Measurements from ENCODE around the gene DDHD1.
"Not testable (repeated sequence)": the region's sequence is repeated elsewhere in the genome, so short reads cannot be mapped to it uniquely, and the experiment has no call there.

DDHD1 gene

GRCh38 chr14:53137568-53138203, 15.4 kb downstream of the DDHD1 start:
- H3K4me1 Mint-ChIP-seq, result peaks cover 19% of the 10 kb centered on the region
- peaks cover 14% of the 10 kb centered on the region for H3K9me3 Mint-ChIP-seq

GRCh38 chr14:53130491-53130890, 22.6 kb downstream of the DDHD1 start:
- H3K4me1 Mint-ChIP-seq, result peaks cover 21% of the 10 kb centered on the region
- not testable (repeated sequence) for H3K4me3 Mint-ChIP-seq; DNase-seq (ENCODE audit: low spot score in 2 of 2); H3K27ac Mint-ChIP-seq; H3K9me3 Mint-ChIP-seq; H3K36me3 Mint-ChIP-seq; ATAC-seq

More at GRCh38 chr14:53137568-53138203, 15.4 kb downstream of the DDHD1 start:
- no peak overlapping the region for H3K4me3 Mint-ChIP-seq
- peaks cover 23% of the 10 kb centered on the region for H3K36me3 Mint-ChIP-seq
- ATAC-seq (no peak), DNase-seq (ENCODE audit: low spot score in 2 of 2) (no peak)
- H3K27ac Mint-ChIP-seq, result no peak overlapping the region

GRCh38 chr14:53128303-53129028, 24.7 kb downstream of the DDHD1 start:
- H3K4me1 Mint-ChIP-seq, result peaks cover 27% of the 10 kb centered on the region
- no peaks in the 10 kb centered on the region for H3K9me3 Mint-ChIP-seq
- H3K4me3 Mint-ChIP-seq, result no peak overlapping the region
- no peak for DNase-seq (ENCODE audit: low spot score in 2 of 2)
- no peaks in the 10 kb centered on the region for H3K36me3 Mint-ChIP-seq
- ATAC-seq, result no peak
- peak overlapping the region; percentile 29 for H3K27ac Mint-ChIP-seq

- peaks cover 27% of the 10 kb centered on the region for H3K4me1 Mint-ChIP-seq
- H3K9me3 Mint-ChIP-seq, result no peaks in the 10 kb centered on the region
- no peak for ATAC-seq
- H3K4me3 Mint-ChIP-seq, result no peak overlapping the region
- no peak for DNase-seq (ENCODE audit: low spot score in 2 of 2)
- H3K36me3 Mint-ChIP-seq, result no peaks in the 10 kb centered on the region
- peak overlapping the region; percentile 29 for H3K27ac Mint-ChIP-seq
These were observed 25.3 kb downstream of the DDHD1 start for GRCh38 chr14:53127832-53128231.

GRCh38 chr14:53127151-53127550, 26.0 kb downstream of the DDHD1 start:
- Mint-ChIP-seq H3K4me3 (peak overlapping the region; percentile 41), H3K27ac (peak overlapping the region; percentile 60), H3K9me3 (no peaks in the 10 kb centered on the region), H3K36me3 (no peaks in the 10 kb centered on the region), H3K4me1 (peaks cover 30% of the 10 kb centered on the region)
- ATAC-seq (no peak), DNase-seq (ENCODE audit: low spot score in 2 of 2) (no peak)

GRCh38 chr14:53126731-53127130, 26.4 kb downstream of the DDHD1 start:
- peak overlapping the region; percentile 41 for H3K4me3 Mint-ChIP-seq
- DNase-seq (ENCODE audit: low spot score in 2 of 2) (no peak), ATAC-seq (no peak)
- peak overlapping the region; percentile 60 for H3K27ac Mint-ChIP-seq
- peaks cover 32% of the 10 kb centered on the region for H3K4me1 Mint-ChIP-seq
- no peaks in the 10 kb centered on the region for H3K9me3 Mint-ChIP-seq
- no peaks in the 10 kb centered on the region for H3K36me3 Mint-ChIP-seq

GRCh38 chr14:53124786-53125185, 28.3 kb downstream of the DDHD1 start:
- Mint-ChIP-seq H3K36me3 (no peaks in the 10 kb centered on the region), H3K4me1 (peaks cover 36% of the 10 kb centered on the region), H3K27ac (no peak overlapping the region), H3K4me3 (no peak overlapping the region), H3K9me3 (peaks cover 3% of the 10 kb centered on the region)
- DNase-seq (ENCODE audit: low spot score in 2 of 2), result no peak
- ATAC-seq, result no peak

- H3K27ac Mint-ChIP-seq; ATAC-seq; H3K9me3 Mint-ChIP-seq; DNase-seq (ENCODE audit: low spot score in 2 of 2); H3K36me3 Mint-ChIP-seq; H3K4me3 Mint-ChIP-seq: not testable (repeated sequence)
- peaks cover 49% of the 10 kb centered on the region for H3K4me1 Mint-ChIP-seq
These were observed 31.7 kb downstream of the DDHD1 start for GRCh38 chr14:53121419-53121818.

- not testable (repeated sequence) for H3K36me3 Mint-ChIP-seq; H3K9me3 Mint-ChIP-seq; DNase-seq (ENCODE audit: low spot score in 2 of 2); ATAC-seq; H3K27ac Mint-ChIP-seq; H3K4me3 Mint-ChIP-seq
- H3K4me1 Mint-ChIP-seq, result peaks cover 63% of the 10 kb centered on the region
These were observed 35.6 kb downstream of the DDHD1 start for GRCh38 chr14:53117479-53117878.

- no peak for ATAC-seq
- peaks cover 46% of the 10 kb centered on the region for H3K4me1 Mint-ChIP-seq
- no peak overlapping the region for H3K4me3 Mint-ChIP-seq
- no peaks in the 10 kb centered on the region for H3K36me3 Mint-ChIP-seq
- no peak for DNase-seq (ENCODE audit: low spot score in 2 of 2)
- H3K9me3 Mint-ChIP-seq, result no peaks in the 10 kb centered on the region
- H3K27ac Mint-ChIP-seq, result no peak overlapping the region
These were observed 39.1 kb downstream of the DDHD1 start for GRCh38 chr14:53113989-53114388.

- H3K4me1 Mint-ChIP-seq, result peaks cover 17% of the 10 kb centered on the region
- DNase-seq (ENCODE audit: low spot score in 2 of 2) (no peak), ATAC-seq (peak; percentile 63)
- peaks cover 7% of the 10 kb centered on the region for H3K36me3 Mint-ChIP-seq
- H3K9me3 Mint-ChIP-seq, result no peaks in the 10 kb centered on the region
- no peak overlapping the region for H3K4me3 Mint-ChIP-seq
- no peak overlapping the region for H3K27ac Mint-ChIP-seq
These were observed 43.0 kb downstream of the DDHD1 start for GRCh38 chr14:53110096-53110495.

- DNase-seq (ENCODE audit: low spot score in 2 of 2) (peak in 1 of 2 donors; percentile 73), ATAC-seq (peak; percentile 92)
- no peak overlapping the region for H3K4me3 Mint-ChIP-seq
- H3K27ac Mint-ChIP-seq, result no peak overlapping the region
- H3K4me1 Mint-ChIP-seq, result peaks cover 10% of the 10 kb centered on the region
- no peaks in the 10 kb centered on the region for H3K9me3 Mint-ChIP-seq
- H3K36me3 Mint-ChIP-seq, result peaks cover 7% of the 10 kb centered on the region
These were observed 43.8 kb downstream of the DDHD1 start for GRCh38 chr14:53109105-53110041.

GRCh38 chr14:53108292-53109104, 44.6 kb downstream of the DDHD1 start:
- Mint-ChIP-seq H3K4me1 (peaks cover 7% of the 10 kb centered on the region), H3K9me3 (no peaks in the 10 kb centered on the region)

GRCh38 chr14:53106768-53107167, 46.4 kb downstream of the DDHD1 start:
- H3K9me3 Mint-ChIP-seq, result no peaks in the 10 kb centered on the region
- peaks cover 31% of the 10 kb centered on the region for H3K36me3 Mint-ChIP-seq
- H3K4me3 Mint-ChIP-seq, result no peak overlapping the region
- peaks cover 7% of the 10 kb centered on the region for H3K4me1 Mint-ChIP-seq
- H3K27ac Mint-ChIP-seq, result no peak overlapping the region
- DNase-seq (ENCODE audit: low spot score in 2 of 2), result no peak
- ATAC-seq, result no peak

More at GRCh38 chr14:53108292-53109104, 44.6 kb downstream of the DDHD1 start:
- DNase-seq (ENCODE audit: low spot score in 2 of 2) (no peak), ATAC-seq (no peak)
- Mint-ChIP-seq H3K4me3 (no peak overlapping the region), H3K27ac (no peak overlapping the region), H3K36me3 (peaks cover 14% of the 10 kb centered on the region)

Data from stimulated activated effector memory CD8-positive, alpha-beta T cell treated with anti-CD3 and anti-CD28 coated beads, Interleukin-12 subunit alpha, Interleukin-12 subunit beta, amount 100 ng/mL, for 72 hours (primary cell).